Adrenal gland (tissue), 12 donors: ENCODE results near the gene MAPRE3. TPM values are rescaled to one million over a fixed set of nuclear protein-coding genes. Genes with fewer than 3 reads are reported as not detected.
A peak's percentile ranks its signal among the peaks of the same experiment; 100 is the strongest.

Experiments used
- DNase-seq, 7 donors: peaks; one replicate each; pipeline ENCODE4 v3.0.0-alpha.2; 2019 to 2020
- H3K27ac ChIP-seq, 5 donors: fragments of 200-600 bp; sonication (generic) in 4 of 5; 1 replicate in 3 of 5; 2 replicates in 2 of 5; pipeline versions ENCODE4 v1.5.1 to v1.8.0; 2016 to 2020; ENCODE audit warnings: mild to moderate bottlenecking in 1 of 5
- H3K27me3 ChIP-seq: fragments of 200-600 bp; 2 replicates; pipeline ENCODE4 v1.8.0; 2021
- H3K36me3 ChIP-seq, 2 donors: fragments of 200-600 bp; replicated peaks in 1 of 2; 1 replicate in 1 of 2; 2 replicates in 1 of 2; pipeline versions ENCODE4 v1.5.1 to v1.8.0; 2018 to 2022
- H3K4me1 ChIP-seq, 2 donors: fragments of 200-600 bp; replicated peaks in 1 of 2; 1 replicate in 1 of 2; 2 replicates in 1 of 2; pipeline versions ENCODE4 v1.5.1 to v1.8.0; 2018 to 2021
- H3K4me3 ChIP-seq, 4 donors: fragments of 200-600 bp; sonication (generic) in 3 of 4; one replicate each; pipeline ENCODE4 v1.5.1; 2016 to 2018
- H3K9me3 ChIP-seq, 3 donors: fragments of 200-600 bp; sonication (generic) in 1 of 3; replicated peaks in 1 of 3; 1 replicate in 2 of 3; 2 replicates in 1 of 3; pipeline versions ENCODE4 v1.5.1 to v1.8.0; 2016 to 2021
- CTCF ChIP-seq, 6 experiments: fragments of 450-650 bp in 4 of 6; fragments of 200-600 bp in 2 of 6; sonication (generic) in 1 of 6; IDR thresholded peaks; 1 replicate in 5 of 6; 2 replicates in 1 of 6; pipeline versions ENCODE4 v1.5.1 to v1.8.0; 2016 to 2021; ENCODE audit warnings: antibody characterized with exemption in 6 of 6, mild to moderate bottlenecking in 2 of 6, moderate library complexity in 1 of 6
- POLR2A ChIP-seq, 2 donors: fragments of 450-650 bp; IDR thresholded peaks; one replicate each; pipeline ENCODE4 v1.6.1; 2017; ENCODE audit warnings: antibody characterized with exemption in 2 of 2, mild to moderate bottlenecking in 2 of 2, moderate library complexity in 1 of 2
- WGBS, 4 donors: extraction: QIAGEN DNeasy Blood & Tissue Kit in 2 of 4; methylation state at CpG; one replicate each; pipeline versions ENCODE4 v1.1.5 to v1.1.7; 2013 to 2017; 5-methylcytosine and 5-hydroxymethylcytosine counted together
- intact Hi-C, 2 donors: fragments of 100-400 bp; cut with DNase I; formaldehyde crosslinking; loops; one replicate each; pipeline versions ENCODE4 v1.14.1 to v1.15.0; 2022 to 2023
- polyA plus RNA-seq, 3 donors: library from polyadenylated mRNA; stranded (reverse); fragments of 200-250 nt in 2 of 3; fragments of 350-450 nt in 1 of 3; fragmentation: Illumina TruSeq in 1 of 3; extraction: RNeasy Lipid Tissue Mini Kit (QIAGEN cat#74804) in 1 of 3; gene quantifications; one replicate each; pipeline ENCODE4 v1.2.3, GENCODE V29; 2013 to 2014
- total RNA-seq, 9 donors: library from RNA; depleted of rRNA in 4 of 9; stranded (reverse); fragments of >200 nt in 4 of 9; fragments of 120-200 nt in 1 of 9; fragmentation: NEBNext Ultra II Directional in 1 of 9; extraction: Animal tissue kit (Norgen Biotek cat#: 25700) in 1 of 9; gene quantifications; one replicate each; pipeline versions ENCODE4 v1.1.0 to v1.2.4, GENCODE V29; 2013 to 2023
- donor health status: healthy with polysubstance abuse.
- donor health status: Bipolar disorder and iron deficiency.
- donor health status: DM: yes; HTN: yes; CAD: no.
- donor health status: DM: no; HTN: no; CAD: no.
- donor health status: DM: no; HTN: no; CAD: no.
- donor health status: DM: yes; HTN: yes; CAD: no.

Gene MAPRE3
- total and polyA plus RNA-seq, 12 donors: 11.0 to 73.0 (median 19.3) TPM

- Histone ChIP-seq H3K4me1 (peaks cover 16 to 35% of the 10 kb centered on the region in 2 donors), H3K27ac (peak overlapping the region in 1 of 5 donors; percentile 42), H3K36me3 (peaks cover 0 to 40% of the 10 kb centered on the region in 2 donors), H3K27me3 (no peaks in the 10 kb centered on the region), H3K9me3 (no peaks in the 10 kb centered on the region), H3K4me3 (no peak overlapping the region)
- DNase-seq: peak in 1 of 7 donors; percentile 10
- intact Hi-C loops: no loop called here
- 92 to 97% (median 93%) methylated on average over 6 of the region's 6 CpGs for WGBS, 4 donors
- no peak for TF ChIP-seq CTCF (IDR thresholded peaks at IDR 0.05)
- no peak for TF ChIP-seq POLR2A (IDR thresholded peaks at IDR 0.05)
Measured at GRCh38 chr2:27069436-27069835, 99.0 kb downstream of the MAPRE3 start.

- intact Hi-C loops: no loop called here
- TF ChIP-seq POLR2A (IDR thresholded peaks at IDR 0.05) (no peak), CTCF (IDR thresholded peaks at IDR 0.05) (no peak)
- DNase-seq: peak in 1 of 7 donors; percentile 13
- WGBS, 4 donors: 62 to 66% (median 65%) methylated on average over 8 of the region's 8 CpGs
- Histone ChIP-seq H3K4me3 (peak overlapping the region in 1 of 4 donors; percentile 79), H3K9me3 (no peaks in the 10 kb centered on the region), H3K4me1 (peaks cover 16 to 41% of the 10 kb centered on the region in 2 donors), H3K27ac (peak overlapping the region in 1 of 5 donors; percentile 83), H3K27me3 (no peaks in the 10 kb centered on the region), H3K36me3 (peaks cover 0 to 35% of the 10 kb centered on the region in 2 donors)
Measured at GRCh38 chr2:27069961-27070618, 99.7 kb downstream of the MAPRE3 start.

GRCh38 chr2:27070653-27071276 lies 100.3 kb downstream of the MAPRE3 start:
- Histone ChIP-seq H3K27me3 (no peaks in the 10 kb centered on the region), H3K4me3 (peak overlapping the region; percentile 79 to 98 (median 88)), H3K27ac (peak overlapping the region; percentile 53 to 95 (median 86)), H3K9me3 (no peaks in the 10 kb centered on the region), H3K4me1 (peaks cover 16 to 46% of the 10 kb centered on the region in 2 donors), H3K36me3 (peaks cover 0 to 32% of the 10 kb centered on the region in 2 donors)
- no peak for DNase-seq
- intact Hi-C loops: no loop called here
- WGBS, 4 donors: 1 to 3% (median 2%) methylated on average over 8 to 11 of the region's 11 CpGs
- no peak for TF ChIP-seq CTCF (IDR thresholded peaks at IDR 0.05)
- no peak for TF ChIP-seq POLR2A (IDR thresholded peaks at IDR 0.05)

- 0 to 1% (median 0%) methylated on average over 3 to 86 of the region's 86 CpGs for WGBS, 4 donors
- H3K27me3 ChIP-seq: no peaks in the 10 kb centered on the region
- peak within 1 kb of the TSS; percentile 79 to 98 (median 88) for H3K4me3 ChIP-seq
- H3K36me3 ChIP-seq: peaks cover 0 to 32% of the 10 kb centered on the region in 2 donors
- TF ChIP-seq POLR2A (IDR thresholded peaks at IDR 0.05) (peak; percentile 63 to 90), CTCF (IDR thresholded peaks at IDR 0.05) (peak in 1 of 6 experiments; percentile 3)
- H3K4me1 ChIP-seq: peaks cover 16 to 46% of the 10 kb centered on the region in 2 donors
- intact Hi-C loops: no loop called here
- H3K27ac ChIP-seq: peak within 1 kb of the TSS; percentile 53 to 95 (median 86)
- peak; percentile 93 to 97 (median 94) for DNase-seq
- no peaks in the 10 kb centered on the region for H3K9me3 ChIP-seq
Measured at GRCh38 chr2:27071277-27071989, 101.0 kb downstream of the MAPRE3 start, which contains the start of gene OST4. TSS of gene OST4 (minus strand) at chr2:27071654.
